Rectal smooth muscle tissue (tissue), 1 donor: Measurements from ENCODE around the gene PRR20B.

Source experiments
- H3K27ac ChIP-seq: one replicate; pipeline ENCODE4 v1.7.0; 2013; ENCODE audit warnings: low read depth, low read length, inconsistent platforms
- H3K27me3 ChIP-seq: one replicate; pipeline ENCODE4 v1.7.0; 2013; ENCODE audit warnings: low read length; ENCODE audit not compliant: control insufficient read depth, insufficient read depth
- H3K36me3 ChIP-seq: one replicate; pipeline ENCODE4 v1.7.0; 2013; ENCODE audit warnings: low read length; ENCODE audit not compliant: control insufficient read depth, insufficient read depth
- H3K4me1 ChIP-seq: one replicate; pipeline ENCODE4 v1.7.0; 2013; ENCODE audit warnings: low read length; ENCODE audit not compliant: control insufficient read depth, insufficient read depth
- H3K4me3 ChIP-seq: one replicate; pipeline ENCODE4 v1.7.0; 2013; ENCODE audit warnings: low read length
- H3K9ac ChIP-seq: one replicate; pipeline ENCODE4 v1.7.0; 2013; ENCODE audit warnings: low read length

The PRR20B gene

DNA sequence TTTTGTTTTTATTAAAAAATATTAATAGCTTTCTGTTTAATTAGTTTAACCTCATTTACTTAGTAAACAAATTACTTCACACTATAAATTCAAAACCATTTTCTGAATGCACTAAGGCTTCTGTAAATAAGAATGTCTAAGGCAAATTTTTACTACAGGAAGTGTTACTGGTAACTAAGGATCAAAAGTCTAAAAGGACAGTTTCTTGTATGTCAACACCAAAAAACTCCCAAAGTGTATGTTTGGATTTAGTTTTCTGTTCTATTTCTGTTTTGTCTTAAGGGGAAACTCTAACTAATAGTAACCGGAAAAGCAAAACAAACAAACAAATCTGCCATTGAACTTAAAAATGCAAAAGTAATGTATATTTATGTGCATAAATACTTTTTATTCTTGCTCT is 44.4 kb downstream of the PRR20B start:
- Histone ChIP-seq H3K4me1 (no peaks in the 10 kb centered on the region), H3K36me3 (no peaks in the 10 kb centered on the region), H3K4me3 (no peak overlapping the region), H3K27ac (no peak overlapping the region), H3K27me3 (no peaks in the 10 kb centered on the region), H3K9ac (no peak overlapping the region)
